C4-2B (cell line): Measurements from ENCODE around the gene WDR83.
A peak's percentile ranks its signal among the peaks of the same experiment; 100 is the strongest.

Experiments used
- H3K27ac ChIP-seq: fragments of 450-650 bp; 2 replicates; pipeline ENCODE4 v1.5.1; 2017
- CTCF ChIP-seq: fragments of 450-650 bp; conservative IDR thresholded peaks from 2 replicates; pipeline ENCODE4 v1.5.1; 2017; ENCODE audit warnings: mild to moderate bottlenecking
- ZFX ChIP-seq: fragments of 450-650 bp; IDR thresholded peaks from 2 replicates; pipeline ENCODE4 v1.6.1; 2017

Gene WDR83

GRCh38 chr19:12660980-12661379 is 5.6 kb upstream of the WDR83 start:
- TF ChIP-seq ZFX, result no peak
- no peak for TF ChIP-seq CTCF
- no peak overlapping the region for H3K27ac ChIP-seq

- TF ChIP-seq ZFX, result no peak
- TF ChIP-seq CTCF, result no peak
- no peak overlapping the region for H3K27ac ChIP-seq
Measured at GRCh38 chr19:12664406-12665280, 2.0 kb upstream of the WDR83 start.

GRCh38 chr19:12665281-12665573 is 1.4 kb upstream of the WDR83 start:
- H3K27ac ChIP-seq, result no peak overlapping the region
- TF ChIP-seq ZFX (no peak), CTCF (no peak)

GRCh38 chr19:12665671-12666264 is 839 bp upstream of the WDR83 start:
- no peak for TF ChIP-seq ZFX
- TF ChIP-seq CTCF, result no peak
- peak overlapping the region; percentile 61 for H3K27ac ChIP-seq

- no peak for TF ChIP-seq ZFX
- TF ChIP-seq CTCF, result no peak
- peak overlapping the region; percentile 85; the same call in 1 of the 2 replicates for H3K27ac ChIP-seq
Measured at GRCh38 chr19:12667731-12668302, 1.2 kb downstream of the WDR83 start.

GRCh38 chr19:12668346-12668745 is 1.7 kb downstream of the WDR83 start:
- H3K27ac ChIP-seq, result peak overlapping the region; percentile 85
- TF ChIP-seq ZFX (no peak), CTCF (no peak)

GRCh38 chr19:12668932-12669269 is 2.3 kb downstream of the WDR83 start:
- no peak; the same call in 1 of the 2 replicates for TF ChIP-seq ZFX
- no peak for TF ChIP-seq CTCF
- peak overlapping the region; percentile 85 for H3K27ac ChIP-seq
